ENCODE measurements around the gene AHCTF1.
"Not testable (repeated sequence)": the region's sequence is repeated elsewhere in the genome, so short reads cannot be mapped to it uniquely, and the experiment has no call there.

Gene AHCTF1

DNA sequence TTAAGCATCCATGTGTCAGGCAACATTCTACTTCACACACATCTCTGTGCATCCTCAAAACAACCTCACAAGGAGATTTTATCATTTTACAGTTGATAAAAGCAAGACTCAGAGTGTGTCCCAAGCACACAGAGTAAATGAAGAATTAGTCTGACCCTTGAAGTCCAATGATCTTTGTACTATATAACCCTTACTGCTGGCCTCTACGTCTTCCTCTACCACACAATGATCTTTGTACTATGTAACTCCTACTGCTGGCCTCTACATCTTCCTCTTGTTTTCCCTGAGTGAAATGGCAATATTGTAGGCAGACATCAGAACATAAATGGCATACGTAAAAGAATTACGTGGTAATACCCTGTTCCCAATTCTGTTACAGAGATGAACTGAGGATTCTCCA, 55.3 kb downstream of the AHCTF1 start:
- Histone ChIP-seq H3K9me3 (ENCODE audit: insufficient read depth, low read length) (no peaks in the 10 kb centered on the region), H3K36me3 (ENCODE audit: low read length) (peaks cover 49% of the 10 kb centered on the region; the same call in 1 of the 2 replicates), H3K9me2 (replicated peaks; ENCODE audit: insufficient read depth, low read length) (no peaks in the 10 kb centered on the region), H3F3A (ENCODE audit: insufficient read depth) (0 out of 2 replicates have a peak, but pooled peaks cover 5% of the 10 kb centered on the region), H3K4me2 (ENCODE audit: low read depth, low read length, poor library complexity, severe bottlenecking) (no peak overlapping the region), H3K4me3 (ENCODE audit: insufficient read depth, low read length, poor library complexity, severe bottlenecking) (no peak overlapping the region), H3K27me3 (ENCODE audit: low read length) (no peaks in the 10 kb centered on the region), H3K27ac (ENCODE audit: low read depth, low read length) (no peak overlapping the region), H2AFZ (ENCODE audit: low read depth, low read length, severe bottlenecking) (no peak overlapping the region), H4K20me1 (ENCODE audit: low read depth, low read length) (peaks cover 7% of the 10 kb centered on the region), H3K79me2 (ENCODE audit: insufficient read depth, low read length) (peaks cover 10% of the 10 kb centered on the region; the same call in 1 of the 2 replicates), H3K9ac (ENCODE audit: low read length) (no peak overlapping the region)
- TF ChIP-seq, protein P1, sequence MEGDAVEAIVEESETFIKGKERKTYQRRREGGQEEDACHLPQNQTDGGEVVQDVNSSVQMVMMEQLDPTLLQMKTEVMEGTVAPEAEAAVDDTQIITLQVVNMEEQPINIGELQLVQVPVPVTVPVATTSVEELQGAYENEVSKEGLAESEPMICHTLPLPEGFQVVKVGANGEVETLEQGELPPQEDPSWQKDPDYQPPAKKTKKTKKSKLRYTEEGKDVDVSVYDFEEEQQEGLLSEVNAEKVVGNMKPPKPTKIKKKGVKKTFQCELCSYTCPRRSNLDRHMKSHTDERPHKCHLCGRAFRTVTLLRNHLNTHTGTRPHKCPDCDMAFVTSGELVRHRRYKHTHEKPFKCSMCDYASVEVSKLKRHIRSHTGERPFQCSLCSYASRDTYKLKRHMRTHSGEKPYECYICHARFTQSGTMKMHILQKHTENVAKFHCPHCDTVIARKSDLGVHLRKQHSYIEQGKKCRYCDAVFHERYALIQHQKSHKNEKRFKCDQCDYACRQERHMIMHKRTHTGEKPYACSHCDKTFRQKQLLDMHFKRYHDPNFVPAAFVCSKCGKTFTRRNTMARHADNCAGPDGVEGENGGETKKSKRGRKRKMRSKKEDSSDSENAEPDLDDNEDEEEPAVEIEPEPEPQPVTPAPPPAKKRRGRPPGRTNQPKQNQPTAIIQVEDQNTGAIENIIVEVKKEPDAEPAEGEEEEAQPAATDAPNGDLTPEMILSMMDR (IDR thresholded peaks at IDR 0.05; ENCODE audit: insufficient read depth, low read length, poor library complexity, severe bottlenecking): no peak
- no peak for TF ChIP-seq EZH2phosphoT487 (conservative IDR thresholded peaks at IDR 0.05; ENCODE audit: low read length)

GRCh38 chr1:246875041-246876026, 56.4 kb downstream of the AHCTF1 start:
- no peak overlapping the region for H3K9ac ChIP-seq (ENCODE audit: low read length)
- H3K9me2 ChIP-seq (replicated peaks; ENCODE audit: insufficient read depth, low read length): no peaks in the 10 kb centered on the region
- no peak for TF ChIP-seq EZH2phosphoT487 (conservative IDR thresholded peaks at IDR 0.05; ENCODE audit: low read length)
- TF ChIP-seq, protein P1 (IDR thresholded peaks at IDR 0.05; ENCODE audit: insufficient read depth, low read length, poor library complexity, severe bottlenecking): no peak
- H3K79me2 ChIP-seq (ENCODE audit: insufficient read depth, low read length): peaks cover 10% of the 10 kb centered on the region; the same call in 1 of the 2 replicates
- H3K9me3 ChIP-seq (ENCODE audit: insufficient read depth, low read length): no peaks in the 10 kb centered on the region
- H3F3A ChIP-seq (ENCODE audit: insufficient read depth): no peaks in the 10 kb centered on the region
- peaks cover 3% of the 10 kb centered on the region; the same call in 1 of the 2 replicates for H4K20me1 ChIP-seq (ENCODE audit: low read depth, low read length)
- no peak overlapping the region for H3K27ac ChIP-seq (ENCODE audit: low read depth, low read length)
- no peak overlapping the region for H3K4me2 ChIP-seq (ENCODE audit: low read depth, low read length, poor library complexity, severe bottlenecking)
- H2AFZ ChIP-seq (ENCODE audit: low read depth, low read length, severe bottlenecking): no peak overlapping the region
- no peak overlapping the region for H3K4me3 ChIP-seq (ENCODE audit: insufficient read depth, low read length, poor library complexity, severe bottlenecking)
- peaks cover 53% of the 10 kb centered on the region; the same call in 1 of the 2 replicates for H3K36me3 ChIP-seq (ENCODE audit: low read length)
- H3K27me3 ChIP-seq (ENCODE audit: low read length): no peaks in the 10 kb centered on the region

- no peaks in the 10 kb centered on the region for H3K79me2 ChIP-seq (ENCODE audit: insufficient read depth, low read length)
- H3K4me2 ChIP-seq (ENCODE audit: low read depth, low read length, poor library complexity, severe bottlenecking): no peak overlapping the region
- no peaks in the 10 kb centered on the region for H4K20me1 ChIP-seq (ENCODE audit: low read depth, low read length)
- no peaks in the 10 kb centered on the region for H3K27me3 ChIP-seq (ENCODE audit: low read length)
- H3F3A ChIP-seq (ENCODE audit: insufficient read depth): peaks cover 7% of the 10 kb centered on the region; the same call in 1 of the 2 replicates
- H3K9me3 ChIP-seq (ENCODE audit: insufficient read depth, low read length): no peaks in the 10 kb centered on the region
- peaks cover 70% of the 10 kb centered on the region for H3K36me3 ChIP-seq (ENCODE audit: low read length)
- no peak overlapping the region for H3K9ac ChIP-seq (ENCODE audit: low read length)
- H3K9me2 ChIP-seq (replicated peaks; ENCODE audit: insufficient read depth, low read length): no peaks in the 10 kb centered on the region
- no peak for TF ChIP-seq EZH2phosphoT487 (conservative IDR thresholded peaks at IDR 0.05; ENCODE audit: low read length)
- TF ChIP-seq, protein P1 (IDR thresholded peaks at IDR 0.05; ENCODE audit: insufficient read depth, low read length, poor library complexity, severe bottlenecking): no peak
- H2AFZ ChIP-seq (ENCODE audit: low read depth, low read length, severe bottlenecking): no peak overlapping the region
- H3K27ac ChIP-seq (ENCODE audit: low read depth, low read length): no peak overlapping the region
- no peak overlapping the region for H3K4me3 ChIP-seq (ENCODE audit: insufficient read depth, low read length, poor library complexity, severe bottlenecking)
Observed at GRCh38 chr1:246865921-246866320, 65.8 kb downstream of the AHCTF1 start.

GRCh38 chr1:246863791-246864190, 68.0 kb downstream of the AHCTF1 start:
- not testable (repeated sequence) for H3K27ac ChIP-seq (ENCODE audit: low read depth, low read length); H4K20me1 ChIP-seq (ENCODE audit: low read depth, low read length); H3K9me2 ChIP-seq (replicated peaks; ENCODE audit: insufficient read depth, low read length); H3K9ac ChIP-seq (ENCODE audit: low read length); H3F3A ChIP-seq (ENCODE audit: insufficient read depth); H3K27me3 ChIP-seq (ENCODE audit: low read length); H3K79me2 ChIP-seq (ENCODE audit: insufficient read depth, low read length); H3K4me2 ChIP-seq (ENCODE audit: low read depth, low read length, poor library complexity, severe bottlenecking); H2AFZ ChIP-seq (ENCODE audit: low read depth, low read length, severe bottlenecking); H3K4me3 ChIP-seq (ENCODE audit: insufficient read depth, low read length, poor library complexity, severe bottlenecking); H3K9me3 ChIP-seq (ENCODE audit: insufficient read depth, low read length)
- H3K36me3 ChIP-seq (ENCODE audit: low read length): peaks cover 62% of the 10 kb centered on the region

All from SU-DHL-6 (cell line).